HG02852 (cell line): ENCODE data around the gene FAM3C.
"Not testable (repeated sequence)": the region's sequence is repeated elsewhere in the genome, so short reads cannot be mapped to it uniquely, and the experiment has no call there.

Source experiments
- ATAC-seq: cut with Tn5 transposase; IDR thresholded peaks from one replicate; pipeline ENCODE4 v1.9.1; 2021; ENCODE audit warnings: mild to moderate bottlenecking, moderate library complexity; ENCODE audit not compliant: unreplicated experiment

FAM3C gene, protein sequence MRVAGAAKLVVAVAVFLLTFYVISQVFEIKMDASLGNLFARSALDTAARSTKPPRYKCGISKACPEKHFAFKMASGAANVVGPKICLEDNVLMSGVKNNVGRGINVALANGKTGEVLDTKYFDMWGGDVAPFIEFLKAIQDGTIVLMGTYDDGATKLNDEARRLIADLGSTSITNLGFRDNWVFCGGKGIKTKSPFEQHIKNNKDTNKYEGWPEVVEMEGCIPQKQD

DNA sequence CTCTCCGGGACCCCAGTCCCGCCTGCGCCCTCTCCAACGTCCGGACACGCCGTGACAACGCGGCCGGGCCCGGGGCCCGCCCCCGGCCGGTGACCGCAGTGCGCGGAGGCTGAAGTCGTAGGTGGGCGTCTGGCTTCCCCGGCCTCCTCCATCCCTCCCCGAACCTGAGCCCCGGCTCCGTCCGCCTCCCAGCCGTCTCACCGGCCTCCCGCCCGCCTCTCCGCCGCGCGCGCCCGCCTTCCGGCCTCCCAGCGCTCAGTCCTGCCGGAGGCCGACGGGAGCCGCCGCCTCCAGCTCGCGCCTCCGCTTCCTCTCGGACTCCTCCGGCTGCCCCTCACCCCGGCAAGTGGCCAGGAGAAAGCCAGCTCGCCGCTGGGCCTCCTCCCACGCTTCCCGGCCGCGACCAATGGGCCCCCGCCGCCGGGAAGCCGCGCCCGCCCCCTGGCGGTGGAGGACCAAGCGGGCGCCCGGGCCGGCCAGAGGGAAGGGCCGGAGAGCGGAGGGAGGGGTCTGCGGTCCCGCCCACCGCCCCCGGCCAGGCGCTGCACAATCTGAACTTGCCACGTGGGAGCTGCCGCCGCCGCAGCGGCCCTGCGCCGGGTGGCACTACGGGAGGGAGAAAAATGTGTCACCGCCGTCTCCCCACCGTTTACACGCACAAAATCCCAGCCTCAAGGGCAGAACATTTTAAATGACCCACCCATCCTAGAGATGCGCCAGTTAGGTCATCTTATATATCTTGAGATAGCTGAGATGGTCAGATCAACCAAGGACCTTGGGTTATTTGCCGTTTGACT lies at the start of gene FAM3C:
Gene FAM3C (minus strand): TSS at position 348 of the 797 bp plus-strand sequence. CDS start 13,339 bp downstream, outside the sequence.
- peak; percentile 79 for ATAC-seq

DNA sequence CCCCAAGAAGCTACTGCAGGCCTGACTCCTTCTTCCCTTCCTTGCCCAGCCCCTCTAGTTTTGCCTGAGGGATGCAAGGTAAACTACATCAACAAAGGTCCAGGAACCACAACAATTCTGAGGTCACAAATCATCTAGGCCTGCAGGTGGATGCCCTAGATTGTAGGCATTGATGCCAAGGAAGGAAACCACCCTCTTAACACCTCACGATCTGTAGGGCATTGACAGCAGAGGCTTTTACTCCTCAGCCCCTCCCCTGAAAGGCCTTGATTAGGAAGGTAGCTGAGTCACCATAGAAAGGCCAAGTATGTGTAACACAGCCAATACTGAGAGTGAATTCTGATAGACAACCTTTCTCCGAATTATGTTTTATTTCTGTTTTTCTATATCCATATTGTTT lies 46.7 kb upstream of the FAM3C start:
- ATAC-seq: no peak

DNA sequence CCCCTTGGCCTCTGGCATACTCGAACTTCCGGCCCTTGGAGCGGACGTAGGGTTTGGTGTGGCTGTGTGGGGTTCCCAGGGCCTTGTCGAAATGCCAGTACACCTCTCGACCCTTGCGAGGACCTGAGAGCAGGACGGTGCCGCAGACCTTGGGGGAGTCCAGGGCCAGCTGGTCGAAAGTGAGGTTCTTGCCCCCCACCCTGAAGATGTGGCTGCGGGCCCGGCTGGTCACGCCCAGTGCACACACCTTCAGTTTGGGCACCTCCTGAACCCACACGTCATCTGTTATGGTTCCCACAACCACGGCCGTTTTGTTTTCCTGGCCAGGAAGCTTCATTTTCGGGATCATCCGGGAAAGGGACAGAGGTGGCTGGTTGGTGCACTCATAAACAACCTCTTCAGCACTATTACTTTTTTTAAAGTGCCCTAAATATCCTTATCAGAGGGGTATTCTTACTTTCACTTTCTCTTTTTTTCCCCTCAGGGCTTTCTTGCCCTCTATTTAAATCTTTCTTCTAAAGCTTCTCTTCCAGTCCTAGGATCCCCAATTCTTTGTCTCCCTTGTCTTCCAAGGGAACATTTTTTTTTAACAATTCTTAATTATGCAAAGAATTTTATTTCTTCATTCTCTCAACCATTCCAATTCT lies 44.9 kb upstream of the FAM3C start:
- no peak for ATAC-seq

DNA sequence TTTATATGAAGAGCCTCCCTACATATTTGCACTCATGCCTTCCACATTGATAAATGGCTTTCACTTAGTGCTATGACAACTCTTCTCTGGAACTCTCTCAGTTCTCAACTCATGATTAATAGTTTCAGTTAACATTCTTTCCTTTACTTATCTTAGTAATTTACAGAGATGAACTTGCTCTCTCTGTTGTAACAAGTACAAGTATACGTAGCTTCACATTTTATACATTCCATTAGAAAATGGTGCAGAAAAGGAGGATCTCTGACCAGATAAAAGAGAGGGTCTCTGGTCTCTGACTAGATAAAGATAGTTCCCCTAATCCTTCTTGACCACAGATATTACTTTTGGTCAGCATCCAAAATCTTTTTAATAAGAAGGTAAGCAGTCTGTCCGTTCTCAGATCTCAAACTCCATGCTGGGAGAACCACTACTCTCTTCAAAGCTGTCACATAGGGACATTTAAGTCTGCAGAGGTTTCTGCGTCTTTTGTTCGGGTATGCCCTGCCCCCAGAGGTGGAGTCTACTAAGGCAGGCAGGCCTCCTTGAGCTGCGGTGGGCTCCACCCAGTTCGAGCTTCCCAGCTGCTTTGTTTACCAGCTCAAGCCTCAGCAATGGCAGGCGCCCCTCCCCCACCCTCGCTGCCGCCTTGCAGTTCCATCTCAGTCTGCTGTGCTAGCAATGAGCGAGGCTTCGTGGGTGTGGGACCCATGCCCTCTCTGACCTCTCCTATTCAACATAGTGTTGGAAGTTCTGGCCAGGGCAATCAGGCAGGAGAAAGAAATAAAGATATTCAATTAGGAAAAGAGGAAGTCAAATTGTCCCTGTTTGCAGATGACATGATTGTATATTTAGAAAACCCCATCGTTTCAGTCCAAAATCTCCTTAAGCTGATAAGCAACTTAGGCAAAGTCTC lies 42.2 kb upstream of the FAM3C start:
- ATAC-seq: peak; percentile 34

DNA sequence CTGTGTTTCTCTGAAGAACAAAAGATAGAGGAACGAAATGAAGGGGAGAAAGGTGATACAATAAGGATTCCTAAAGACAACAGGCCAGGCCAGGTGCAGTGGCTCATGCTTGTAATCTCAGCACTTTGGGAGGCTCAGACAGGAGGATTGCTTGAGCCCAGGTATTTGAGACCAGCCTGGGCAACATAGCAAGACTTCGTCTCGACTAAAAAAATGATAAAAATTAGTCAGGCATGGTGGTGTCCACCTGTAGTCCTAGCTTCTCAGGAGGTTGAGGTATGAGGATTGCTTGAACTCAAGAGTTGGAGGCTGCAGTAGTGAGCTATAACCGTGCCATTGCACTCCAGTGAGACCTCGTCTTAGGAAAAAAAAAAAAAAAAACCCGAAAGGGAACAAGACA lies 41.4 kb upstream of the FAM3C start:
- no peak for ATAC-seq

DNA sequence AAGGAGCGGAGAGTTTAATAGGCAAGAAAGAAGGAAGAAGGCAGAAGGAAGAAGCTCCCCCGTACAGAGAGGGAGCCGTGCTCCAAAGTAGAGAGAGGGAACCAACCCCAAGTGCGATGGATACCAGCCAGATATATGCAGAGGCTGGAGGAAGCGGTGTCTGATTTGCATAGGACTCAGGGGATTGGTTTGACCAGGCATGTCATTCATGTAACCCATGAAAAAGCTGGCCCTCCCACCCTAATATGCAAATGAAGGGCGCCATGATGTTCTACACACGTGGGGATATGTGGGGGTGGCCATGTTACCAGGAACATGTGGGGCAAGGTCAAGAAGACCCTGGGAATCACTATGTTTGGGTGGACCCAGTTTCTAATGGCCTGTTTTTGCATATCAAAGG lies 40.6 kb upstream of the FAM3C start:
- ATAC-seq: no peak

DNA sequence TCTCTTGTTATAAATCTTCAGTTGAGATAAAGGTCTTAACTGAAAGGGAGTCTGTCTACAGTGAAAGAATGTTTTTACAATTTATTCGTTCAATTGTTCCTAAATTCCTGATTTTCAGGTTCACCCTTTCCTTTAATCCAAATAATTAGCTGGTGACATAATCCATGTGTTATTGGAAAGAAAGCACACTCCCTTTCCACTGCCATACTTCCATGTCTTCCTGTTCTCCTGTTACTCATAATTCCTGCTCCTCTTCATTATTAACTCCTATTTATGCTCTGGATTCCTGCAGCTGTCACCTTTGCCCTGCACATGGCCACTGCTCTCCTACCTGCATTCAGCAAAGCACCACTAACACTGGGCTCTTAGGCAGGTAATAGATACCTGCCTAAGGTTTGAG lies 40.0 kb upstream of the FAM3C start:
- ATAC-seq: no peak

DNA sequence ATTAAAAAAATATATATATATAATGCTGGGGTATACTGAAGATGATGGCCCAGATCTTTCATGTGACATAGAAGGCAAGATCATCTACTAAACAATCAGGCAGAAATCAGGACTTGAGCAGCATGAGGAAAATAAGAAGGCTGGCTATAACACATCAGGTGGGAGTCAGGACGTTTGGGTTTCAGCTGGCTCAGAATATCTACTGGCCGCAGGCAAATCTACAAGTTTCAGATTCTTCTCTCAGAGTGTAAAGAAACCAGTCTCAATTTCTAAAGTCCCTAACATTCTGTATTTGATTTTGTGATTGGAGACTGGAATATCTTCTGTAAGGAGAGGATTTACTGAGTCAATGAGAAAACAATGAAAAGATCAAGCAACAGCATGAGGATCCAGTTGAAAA lies 37.7 kb upstream of the FAM3C start:
- ATAC-seq: peak; percentile 76

DNA sequence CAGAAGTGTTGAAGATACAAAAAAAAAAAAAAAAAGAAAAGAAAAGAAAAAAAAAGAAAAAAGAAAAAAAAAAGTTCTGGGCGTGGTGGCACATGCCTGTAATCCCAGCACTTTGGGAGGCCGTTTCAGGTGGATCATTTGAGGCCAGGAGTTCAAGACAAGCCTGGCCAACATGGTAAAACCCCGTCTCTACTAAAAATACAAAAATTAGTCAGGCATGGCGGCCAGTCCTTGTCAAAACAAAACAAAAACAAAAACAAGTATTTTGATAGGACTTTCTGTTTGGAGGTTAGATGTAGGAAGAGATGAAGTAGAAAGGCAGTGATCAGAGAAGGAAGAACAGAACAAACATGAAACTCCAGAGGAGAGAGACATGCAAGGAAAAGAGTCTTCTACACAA lies 36.4 kb upstream of the FAM3C start:
- peak; percentile 71 for ATAC-seq

DNA sequence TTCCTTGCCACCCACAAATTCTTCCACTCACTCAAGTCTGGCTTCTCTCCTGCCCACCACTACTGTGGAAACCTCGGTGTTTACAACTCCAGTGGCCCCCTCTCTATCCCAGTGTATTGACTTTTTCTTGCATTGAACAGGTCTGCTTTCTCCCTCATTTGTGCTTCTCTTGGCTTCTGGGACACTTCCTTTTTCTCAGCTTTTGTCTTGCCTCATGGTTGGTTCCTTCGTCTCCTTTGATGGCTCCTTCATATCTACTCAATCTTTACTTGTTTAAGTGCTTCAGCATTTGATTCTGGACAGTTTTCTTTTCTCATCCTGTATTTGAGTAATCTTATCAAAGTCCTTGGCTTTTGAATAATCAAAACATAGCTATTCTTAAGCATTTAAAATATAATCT lies 35.9 kb upstream of the FAM3C start:
- ATAC-seq: no peak

DNA sequence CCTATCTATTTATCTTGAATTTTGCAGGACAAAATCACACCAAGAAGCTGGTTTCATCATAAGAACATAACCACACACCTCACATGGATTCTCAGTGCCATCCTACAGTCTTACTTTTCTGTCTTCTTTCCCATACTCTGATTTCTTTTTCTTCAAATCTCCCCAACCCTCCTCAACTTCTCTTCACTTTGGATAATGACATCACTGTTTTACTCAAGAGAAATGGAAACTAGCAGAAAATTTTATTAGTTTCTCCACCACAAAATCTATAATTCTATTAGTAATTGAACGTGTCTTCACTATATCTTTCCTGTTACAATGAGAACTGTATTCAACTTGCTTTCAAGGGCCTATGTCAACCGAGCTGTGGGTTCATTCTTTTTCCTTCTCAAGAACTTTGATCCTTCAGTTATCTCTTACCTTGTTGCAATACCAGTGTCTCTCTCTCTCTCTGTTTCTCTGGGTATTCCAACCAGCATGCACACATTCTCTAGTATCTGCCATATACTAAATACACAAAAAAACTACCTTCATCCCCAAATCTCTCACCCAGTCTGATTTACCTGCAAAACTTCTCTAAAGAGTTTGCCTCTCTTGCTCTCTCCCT lies 35.4 kb upstream of the FAM3C start:
- ATAC-seq: no peak

DNA sequence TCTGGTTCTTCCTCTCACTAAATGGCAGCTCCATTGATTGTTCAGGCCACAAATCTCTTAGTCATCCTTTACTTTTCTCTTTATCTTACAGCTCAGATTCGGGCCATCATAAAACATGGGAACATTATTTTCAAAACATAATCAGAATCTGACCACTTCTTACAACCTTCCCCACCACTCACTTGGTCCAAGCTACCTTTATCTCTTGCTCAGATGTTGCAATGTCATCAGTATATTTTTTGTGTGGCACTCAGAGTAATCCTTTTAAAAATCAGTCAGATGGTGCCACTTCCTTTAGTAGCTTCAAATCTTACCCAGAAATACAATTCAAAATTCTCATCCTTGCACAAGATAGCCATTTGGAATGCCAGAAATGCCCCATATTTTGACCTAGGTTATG lies 34.5 kb upstream of the FAM3C start:
- no peak for ATAC-seq

DNA sequence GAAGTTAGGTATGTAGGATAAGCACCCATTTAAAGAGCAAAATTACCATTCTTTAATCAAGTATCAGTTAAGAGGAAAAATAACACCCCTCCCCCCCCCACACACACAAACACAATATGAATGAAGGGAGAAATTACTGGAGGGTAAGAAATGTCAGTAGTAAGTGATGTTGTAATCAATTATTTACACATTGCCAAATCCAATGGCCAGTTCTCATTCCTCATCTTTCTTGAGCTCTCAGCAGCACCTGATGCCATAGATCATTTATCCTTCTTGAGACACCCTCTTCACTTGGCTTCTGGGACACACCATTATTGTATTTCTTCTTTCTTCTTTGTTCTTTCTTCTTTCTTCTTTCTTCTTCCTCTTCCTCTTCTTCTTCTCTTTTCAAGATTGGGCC lies 33.7 kb upstream of the FAM3C start:
- no peak for ATAC-seq

DNA sequence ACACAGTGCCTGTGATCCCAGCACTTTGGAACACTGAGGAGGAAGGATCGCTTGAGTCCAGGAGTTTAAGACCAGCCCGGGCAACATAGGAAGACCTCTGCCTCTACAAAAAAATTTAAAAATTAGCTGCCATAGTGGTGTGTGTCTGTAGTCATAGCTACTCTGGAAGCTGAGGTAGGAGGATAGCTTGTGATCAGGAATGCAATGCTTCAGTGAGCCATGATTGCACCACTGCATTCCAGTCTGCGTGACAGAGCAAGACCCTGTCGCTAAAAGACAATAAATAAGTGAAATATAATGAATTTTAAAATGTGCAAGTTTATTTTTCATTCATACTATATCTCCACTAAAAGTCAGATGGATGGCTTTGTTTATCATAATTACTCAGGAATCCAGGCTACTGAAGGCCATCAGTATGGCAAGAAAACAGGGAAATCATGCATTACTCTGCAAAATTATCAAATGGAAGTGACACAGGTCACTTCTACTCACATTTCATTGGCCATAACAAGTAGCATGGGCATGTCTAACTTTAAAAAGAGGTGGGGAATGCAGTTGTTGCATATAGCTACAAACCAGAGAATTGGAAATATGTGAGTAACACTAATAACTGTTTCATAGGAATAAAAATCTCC lies 32.9 kb upstream of the FAM3C start:
- no peak for ATAC-seq

DNA sequence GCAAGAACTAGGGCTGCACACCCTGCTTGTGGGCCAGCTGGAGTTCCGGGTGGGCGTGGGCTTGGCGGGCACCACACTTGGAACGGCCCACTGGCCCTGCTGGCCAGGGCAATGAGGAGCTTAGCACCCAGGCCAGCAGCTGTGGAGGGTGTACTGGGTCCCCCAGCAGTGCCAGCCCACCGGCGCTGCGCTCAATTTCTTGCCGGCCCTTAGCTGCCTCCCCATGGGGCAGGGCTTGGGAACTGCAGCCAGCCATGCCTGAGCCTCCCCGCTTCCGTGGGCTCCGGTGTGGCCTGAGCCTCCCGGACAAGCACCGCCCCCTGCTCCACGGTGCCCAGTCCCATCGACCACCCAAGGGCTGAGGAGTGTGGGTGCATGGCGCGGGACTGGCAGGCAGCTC lies 25.6 kb upstream of the FAM3C start:
- ATAC-seq: not testable (repeated sequence)

DNA sequence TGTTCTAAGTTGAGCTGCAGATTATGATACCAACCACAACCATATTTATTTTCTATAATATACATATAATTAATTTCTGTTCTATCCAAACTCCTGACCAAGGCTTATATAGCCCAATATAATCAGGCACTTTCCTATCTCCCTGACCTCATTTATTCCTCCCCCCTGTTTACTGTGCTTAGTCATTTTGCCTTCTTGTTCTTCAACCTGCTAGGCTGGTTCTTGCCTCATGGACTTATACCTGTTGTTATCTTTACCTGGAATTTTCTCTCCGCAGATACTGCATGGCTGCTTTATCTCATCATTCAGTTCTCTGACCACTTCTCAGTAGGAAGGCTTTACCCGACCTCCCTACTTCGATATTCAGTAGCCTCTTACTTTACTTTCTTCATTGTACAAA lies 24.9 kb upstream of the FAM3C start:
- ATAC-seq: no peak

DNA sequence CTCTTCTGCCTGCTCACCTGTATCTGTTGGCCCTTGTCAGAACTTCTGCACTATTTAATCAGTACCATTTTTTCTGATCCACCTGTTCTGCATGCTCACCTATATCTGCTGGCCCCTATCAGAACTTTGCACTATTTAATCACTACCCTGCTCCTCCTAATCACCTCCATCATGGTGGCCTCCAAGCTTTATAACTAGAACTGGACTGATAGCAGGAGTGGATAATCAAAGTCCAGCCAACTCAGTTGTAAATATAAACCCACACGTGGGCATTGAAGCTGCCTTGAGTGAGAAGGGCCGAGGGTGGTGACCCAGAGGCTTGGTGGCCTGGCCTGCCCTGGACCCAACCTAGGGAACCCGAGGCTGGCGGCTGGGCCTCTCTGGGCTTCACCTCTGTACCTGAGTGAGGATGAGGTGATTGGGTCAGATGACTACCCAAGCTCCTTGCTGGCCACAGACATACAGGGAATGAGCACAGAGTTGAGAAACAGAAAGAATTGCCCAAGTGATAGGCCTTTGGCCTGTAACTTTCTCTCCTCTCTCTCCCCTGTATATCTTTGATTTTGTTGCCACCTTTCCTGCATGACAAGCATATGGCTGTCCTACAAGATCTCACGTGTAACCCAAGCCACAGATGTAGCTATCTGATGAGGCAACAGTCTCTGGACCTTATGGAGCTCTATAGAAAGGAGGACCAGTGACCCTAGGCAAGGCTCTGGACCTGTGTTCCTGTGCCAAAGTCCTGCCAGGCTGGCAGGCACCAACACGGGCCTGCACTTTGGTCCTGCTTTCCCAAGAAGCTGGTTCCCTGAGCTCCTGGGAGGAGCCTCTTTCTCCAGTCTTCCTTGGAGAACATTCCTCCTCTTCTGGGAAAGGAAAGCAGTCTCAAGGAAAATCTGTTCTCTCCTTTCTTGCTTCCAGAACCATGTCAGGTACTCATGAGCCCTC lies 23.4 kb upstream of the FAM3C start:
- ATAC-seq: no peak

DNA sequence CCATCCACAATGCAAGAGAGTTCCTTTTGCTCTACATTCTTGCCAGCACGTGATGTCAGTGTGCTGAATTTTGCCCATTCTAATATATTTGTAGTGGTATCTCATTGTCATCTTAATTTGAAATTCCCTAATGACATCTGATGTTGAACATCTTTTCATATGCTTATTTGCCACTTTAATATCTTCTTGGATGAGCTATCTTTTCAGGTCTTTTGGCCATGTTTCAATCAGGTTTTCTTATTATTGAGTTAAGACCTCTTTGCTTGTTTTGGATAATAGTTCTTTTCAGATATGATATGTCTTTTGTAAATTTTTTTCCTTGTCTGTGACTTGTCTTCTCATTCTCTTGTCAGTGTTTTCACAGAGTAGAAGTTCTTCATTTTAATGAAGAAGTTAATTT lies 20.4 kb upstream of the FAM3C start:
- ATAC-seq: no peak

DNA sequence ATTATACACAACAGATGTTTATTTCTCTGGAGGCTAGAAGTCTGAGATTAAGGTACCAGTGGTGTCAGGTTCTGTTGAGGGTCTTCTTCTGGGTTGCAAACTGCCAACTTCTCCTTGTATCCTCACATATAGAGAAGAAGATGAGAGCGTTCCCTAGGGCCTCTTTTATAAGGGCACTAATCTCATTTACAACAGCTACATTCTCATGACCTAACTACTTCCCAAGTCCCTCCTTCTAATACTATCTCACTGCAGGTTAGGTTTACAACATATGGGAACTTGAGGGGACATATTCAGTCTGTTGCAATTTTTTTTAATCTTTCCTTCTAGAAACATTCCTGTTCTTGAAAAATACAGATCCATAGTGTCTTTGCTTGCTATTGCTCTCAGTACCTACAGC lies 18.3 kb upstream of the FAM3C start:
- ATAC-seq: no peak
